Neural crest cell (in vitro differentiated cells): Measurements from ENCODE around the gene MZT2A. TPM values are rescaled to one million over a fixed set of nuclear protein-coding genes. Genes with fewer than 3 reads are reported as not detected.
"Not testable (repeated sequence)": the region's sequence is repeated elsewhere in the genome, so short reads cannot be mapped to it uniquely, and the experiment has no call there.

Experiments used
- DNase-seq: peaks from one replicate; pipeline ENCODE4 v3.0.0; 2021; ENCODE audit warnings: low read depth, mixed read lengths, low spot score
- H3K27ac Mint-ChIP-seq: one replicate; pipeline ENCODE4 v1.8.0; 2021; ENCODE audit warnings: mild to moderate bottlenecking, mixed read lengths; ENCODE audit not compliant: unreplicated experiment
- H3K27me3 Mint-ChIP-seq: 2 replicates; pipeline ENCODE4 v1.8.0; 2021; ENCODE audit warnings: low read depth, mild to moderate bottlenecking, mixed read lengths
- H3K36me3 Mint-ChIP-seq: 2 replicates; pipeline ENCODE4 v1.8.0; 2021; ENCODE audit warnings: low read depth, mild to moderate bottlenecking, mixed read lengths
- H3K4me1 Mint-ChIP-seq: 2 replicates; pipeline ENCODE4 v1.8.0; 2021; ENCODE audit warnings: mixed read lengths
- H3K4me3 Mint-ChIP-seq: one replicate; pipeline ENCODE4 v1.8.0; 2021; ENCODE audit warnings: mild to moderate bottlenecking, mixed read lengths
- H3K9me3 Mint-ChIP-seq: 2 replicates; pipeline ENCODE4 v1.8.0; 2021; ENCODE audit warnings: mixed read lengths
- CTCF ChIP-seq: fragments of 200-600 bp; sonication (generic); conservative IDR thresholded peaks from 2 replicates; pipeline ENCODE4 v1.5.0; 2021; ENCODE audit warnings: antibody characterized with exemption, mild to moderate bottlenecking
- total RNA-seq: library from RNA; stranded (reverse); gene quantifications from 2 replicates; pipeline ENCODE4 v1.2.1, GENCODE V29; 2021

Gene MZT2A
- total RNA-seq, 1 donor from 2014 or later: 114 TPM

DNA sequence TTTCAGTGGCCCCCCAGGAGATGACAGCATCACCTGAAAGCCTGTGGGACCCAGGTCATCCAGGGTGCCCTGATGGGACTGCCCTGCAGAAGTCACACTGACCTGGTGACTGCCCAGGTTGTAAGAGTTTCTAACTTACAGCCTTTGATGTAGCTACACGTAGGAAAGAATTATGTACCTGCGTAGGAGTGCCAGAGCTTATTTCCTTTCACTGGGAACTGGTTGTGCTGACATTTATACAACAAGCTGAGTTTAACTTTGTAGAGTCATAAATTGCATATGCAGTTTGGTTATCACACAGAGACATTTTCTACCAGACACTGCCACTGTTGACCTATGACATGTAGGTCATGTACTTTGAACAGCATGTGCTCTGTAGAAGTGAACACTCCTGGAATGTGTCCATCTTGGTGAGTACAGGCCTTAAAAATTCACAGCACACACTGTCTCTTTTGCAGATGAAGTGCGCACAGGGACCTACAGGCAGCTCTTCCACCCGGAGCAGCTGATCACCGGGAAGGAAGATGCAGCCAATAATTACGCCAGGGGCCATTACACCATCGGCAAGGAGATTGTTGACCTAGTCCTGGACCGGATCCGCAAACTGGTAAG, 13.2 kb downstream of the MZT2A start:
- H3K36me3 Mint-ChIP-seq: peaks cover 13% of the 10 kb centered on the region
- not testable (repeated sequence) for H3K4me1 Mint-ChIP-seq, H3K4me3 Mint-ChIP-seq, DNase-seq, H3K27me3 Mint-ChIP-seq, H3K27ac Mint-ChIP-seq, H3K9me3 Mint-ChIP-seq

DNA sequence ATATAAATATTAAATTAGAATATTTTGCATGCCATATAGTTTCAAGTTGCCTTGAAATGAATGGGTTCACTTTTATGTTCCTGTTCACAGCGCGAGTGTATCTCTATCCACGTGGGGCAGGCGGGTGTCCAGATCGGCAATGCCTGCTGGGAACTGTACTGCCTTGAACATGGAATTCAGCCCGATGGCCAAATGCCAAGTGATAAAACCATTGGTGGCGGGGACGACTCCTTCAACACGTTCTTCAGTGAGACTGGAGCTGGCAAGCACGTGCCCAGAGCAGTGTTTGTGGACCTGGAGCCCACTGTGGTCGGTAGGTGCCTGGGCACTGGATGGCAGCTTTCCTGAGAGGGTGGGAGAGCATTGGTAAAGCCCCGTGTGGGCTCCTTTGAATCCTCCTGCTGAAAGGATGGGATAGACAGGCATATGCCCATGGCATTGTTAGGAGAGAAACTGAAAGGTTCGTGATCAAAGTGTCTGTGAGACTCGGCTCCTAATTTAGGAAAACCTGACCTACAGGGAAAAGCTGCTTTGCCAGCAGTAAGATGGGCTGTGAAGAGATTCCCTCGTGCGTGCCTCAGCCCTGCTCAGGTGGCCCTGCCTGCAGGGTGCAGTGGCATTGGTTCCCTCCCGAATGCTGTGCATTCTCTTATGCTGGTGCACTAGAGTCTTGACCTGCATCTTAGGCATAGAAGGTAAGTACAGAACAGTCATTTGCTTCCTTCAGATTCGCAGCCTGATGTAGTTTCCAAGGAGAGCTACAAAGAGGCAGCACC, 13.9 kb downstream of the MZT2A start:
- not testable (repeated sequence) for H3K9me3 Mint-ChIP-seq, DNase-seq, H3K4me3 Mint-ChIP-seq, H3K4me1 Mint-ChIP-seq, H3K27ac Mint-ChIP-seq, H3K27me3 Mint-ChIP-seq
- peaks cover 13% of the 10 kb centered on the region for H3K36me3 Mint-ChIP-seq

DNA sequence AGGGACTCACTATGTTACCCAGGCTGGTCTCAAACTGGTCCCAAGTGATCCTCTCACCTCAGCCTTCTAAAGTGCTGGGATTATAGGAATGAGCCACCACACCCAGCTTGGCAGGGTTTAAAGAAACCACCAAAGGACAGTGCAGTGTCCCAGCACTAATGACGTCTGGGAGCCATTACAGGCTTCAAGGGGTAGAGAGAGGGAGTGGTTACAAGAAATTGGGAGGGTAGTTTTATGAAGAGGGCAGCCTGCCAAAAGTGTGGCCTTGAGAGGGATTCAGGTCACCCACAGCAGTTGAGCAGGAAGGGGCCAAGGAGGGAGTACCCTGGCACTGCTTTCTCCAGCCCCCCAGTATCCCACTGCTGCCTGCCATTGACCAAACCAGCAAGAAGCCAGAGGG, 15.0 kb downstream of the MZT2A start:
- H3K4me3 Mint-ChIP-seq, H3K9me3 Mint-ChIP-seq, H3K36me3 Mint-ChIP-seq, H3K27me3 Mint-ChIP-seq, H3K27ac Mint-ChIP-seq, DNase-seq, H3K4me1 Mint-ChIP-seq: not testable (repeated sequence)

DNA sequence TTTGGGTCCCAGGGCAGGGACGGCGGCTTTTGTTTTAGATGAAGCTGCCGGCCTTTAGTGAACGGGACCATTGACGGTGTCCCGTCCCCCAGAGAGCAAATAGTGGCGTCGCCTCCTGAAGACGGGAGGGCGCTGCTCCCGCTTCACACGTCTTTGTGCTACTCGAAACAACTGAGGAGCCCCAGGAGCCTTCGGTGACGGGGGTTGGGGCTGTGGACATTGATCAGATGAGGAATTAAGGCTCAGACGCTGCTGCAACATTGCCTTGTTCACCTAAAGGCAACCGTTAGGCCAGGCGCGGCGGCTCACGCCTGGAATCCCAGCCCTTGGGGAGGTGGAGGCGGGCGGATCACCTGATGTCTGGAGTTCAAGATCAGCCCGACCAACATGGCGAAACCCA, 15.8 kb downstream of the MZT2A start:
- H3K36me3 Mint-ChIP-seq, H3K9me3 Mint-ChIP-seq, H3K27ac Mint-ChIP-seq, H3K4me1 Mint-ChIP-seq, DNase-seq, H3K4me3 Mint-ChIP-seq, H3K27me3 Mint-ChIP-seq: not testable (repeated sequence)

DNA sequence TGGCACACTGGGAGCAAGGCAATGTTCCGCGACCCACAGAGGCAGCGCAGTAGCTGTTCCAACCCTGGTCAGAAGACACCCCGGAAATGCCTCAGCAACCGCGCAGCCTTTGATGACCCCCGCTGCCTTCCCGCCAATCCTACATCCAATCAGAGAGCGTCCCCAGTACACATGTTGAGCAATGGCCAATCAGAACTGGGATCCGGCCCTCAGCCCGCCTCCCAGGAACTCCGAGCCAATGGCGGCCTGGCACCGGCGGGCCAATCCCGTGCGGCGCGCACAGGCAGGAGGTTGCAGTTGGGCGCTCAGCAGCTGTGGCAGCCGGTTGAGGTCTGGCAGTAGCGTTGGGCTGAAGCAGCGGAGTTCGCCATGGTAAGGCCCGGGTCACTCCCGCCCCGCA, 16.4 kb downstream of the MZT2A start, which contains the start of gene TUBA3D:
Gene TUBA3D (plus strand): TSS at position 289 of the 400 bp plus-strand sequence. CDS start 81 bp downstream, at position 370.
- Mint-ChIP-seq H3K36me3 (peaks cover 10% of the 10 kb centered on the region), H3K9me3 (no peaks in the 10 kb centered on the region), H3K4me1 (no peaks in the 10 kb centered on the region), H3K27ac (no peak within 1 kb of the TSS), H3K27me3 (no peaks in the 10 kb centered on the region), H3K4me3 (no peak within 1 kb of the TSS)
- no peak for TF ChIP-seq CTCF
- DNase-seq: no peak

GRCh38 chr2:131473266-131473665, 18.9 kb downstream of the MZT2A start:
- not testable (repeated sequence) for H3K4me1 Mint-ChIP-seq, DNase-seq, H3K9me3 Mint-ChIP-seq, H3K36me3 Mint-ChIP-seq, H3K4me3 Mint-ChIP-seq, H3K27me3 Mint-ChIP-seq, H3K27ac Mint-ChIP-seq

- not testable (repeated sequence) for H3K4me3 Mint-ChIP-seq, H3K36me3 Mint-ChIP-seq, DNase-seq, H3K9me3 Mint-ChIP-seq, H3K27ac Mint-ChIP-seq, H3K4me1 Mint-ChIP-seq, H3K27me3 Mint-ChIP-seq
These were observed 20.6 kb downstream of the MZT2A start for GRCh38 chr2:131471624-131472023.

GRCh38 chr2:131470944-131471343, 21.3 kb downstream of the MZT2A start:
- not testable (repeated sequence) for H3K4me3 Mint-ChIP-seq, H3K36me3 Mint-ChIP-seq, DNase-seq

GRCh38 chr2:131467722-131468121, 24.5 kb downstream of the MZT2A start:
- H3K36me3 Mint-ChIP-seq, H3K4me1 Mint-ChIP-seq, H3K27me3 Mint-ChIP-seq, DNase-seq, H3K4me3 Mint-ChIP-seq, H3K27ac Mint-ChIP-seq, H3K9me3 Mint-ChIP-seq: not testable (repeated sequence)

More at GRCh38 chr2:131470944-131471343, 21.3 kb downstream of the MZT2A start:
- H3K27me3 Mint-ChIP-seq, H3K9me3 Mint-ChIP-seq, H3K4me1 Mint-ChIP-seq, H3K27ac Mint-ChIP-seq: not testable (repeated sequence)

DNA sequence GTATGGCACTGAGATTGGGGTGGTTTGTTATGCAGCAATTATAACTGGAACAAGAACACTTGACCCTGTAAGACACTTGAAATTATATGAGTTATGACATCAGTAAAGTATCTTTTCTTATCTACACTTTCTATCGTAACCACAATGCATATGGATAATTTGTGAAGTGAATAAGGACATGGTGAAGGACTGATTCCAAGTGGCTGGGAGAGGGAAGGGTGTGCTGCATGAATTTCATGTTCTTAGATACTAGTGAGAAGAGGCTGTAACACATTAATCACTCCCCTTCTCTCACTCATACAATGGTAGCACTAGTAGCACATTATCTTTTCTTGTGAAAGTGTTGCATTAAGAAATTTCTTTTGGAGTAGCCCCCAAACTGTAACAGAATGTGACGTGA, 37.3 kb downstream of the MZT2A start:
- H3K36me3 Mint-ChIP-seq, DNase-seq, H3K9me3 Mint-ChIP-seq, H3K27ac Mint-ChIP-seq, H3K4me3 Mint-ChIP-seq, H3K27me3 Mint-ChIP-seq, H3K4me1 Mint-ChIP-seq: not testable (repeated sequence)

GRCh38 chr2:131451265-131451949, 40.8 kb downstream of the MZT2A start:
- H3K36me3 Mint-ChIP-seq, H3K4me1 Mint-ChIP-seq, DNase-seq, H3K27ac Mint-ChIP-seq, H3K27me3 Mint-ChIP-seq, H3K4me3 Mint-ChIP-seq, H3K9me3 Mint-ChIP-seq: not testable (repeated sequence)

- H3K4me1 Mint-ChIP-seq, H3K36me3 Mint-ChIP-seq, H3K9me3 Mint-ChIP-seq, H3K27ac Mint-ChIP-seq, H3K4me3 Mint-ChIP-seq, H3K27me3 Mint-ChIP-seq, DNase-seq: not testable (repeated sequence)
These were observed 44.2 kb downstream of the MZT2A start for GRCh38 chr2:131447981-131448380.
